ENCODE data around the gene NSMCE3. TPM values are rescaled to one million over a fixed set of nuclear protein-coding genes. Genes with fewer than 3 reads are reported as not detected.

The NSMCE3 gene
- polyA plus RNA-seq, 1 donor from 2014 or later, result 15.1 TPM

DNA sequence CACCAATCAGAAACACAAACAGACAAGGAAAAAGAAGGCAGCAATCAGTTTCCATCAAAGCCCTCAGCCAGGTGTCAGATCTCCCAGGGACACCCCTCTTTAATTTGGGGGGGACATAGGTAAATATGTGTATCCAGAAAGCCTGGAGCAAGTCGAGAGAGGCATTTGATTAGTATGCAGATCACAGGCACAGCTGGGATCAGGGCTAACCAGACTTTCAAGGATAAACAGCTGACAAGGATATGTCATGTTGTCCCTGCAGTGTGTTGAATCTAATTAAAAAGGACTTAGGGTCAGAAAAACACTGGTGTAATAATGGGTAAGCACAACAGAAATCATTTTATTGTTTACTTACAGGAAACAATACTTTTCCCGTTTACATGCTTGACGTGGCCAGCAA lies 30.2 kb downstream of the NSMCE3 start:
- Histone ChIP-seq H3F3A (ENCODE audit: insufficient read depth, low read length, poor library complexity, severe bottlenecking) (no peaks in the 10 kb centered on the region), H3K9me3 (ENCODE audit: low read length) (peaks cover 4% of the 10 kb centered on the region), H3K9ac (ENCODE audit: low read length) (no peak overlapping the region), H3K27me3 (ENCODE audit: insufficient read depth, low read depth, low read length) (no peaks in the 10 kb centered on the region), H3K4me2 (ENCODE audit: low read length) (no peak overlapping the region), H2AFZ (ENCODE audit: low read depth, low read length) (no peak overlapping the region), H3K27ac (ENCODE audit: low read length) (no peak overlapping the region), H3K36me3 (ENCODE audit: insufficient read depth, low read length) (no peaks in the 10 kb centered on the region), H3K9me2 (ENCODE audit: insufficient read depth, low read length) (no peaks in the 10 kb centered on the region), H4K20me1 (ENCODE audit: insufficient read depth) (no peaks in the 10 kb centered on the region), H3K79me2 (replicated peaks; ENCODE audit: insufficient read depth, low read length) (no peaks in the 10 kb centered on the region), H3K4me3 (ENCODE audit: low read length) (no peak overlapping the region)
- TF ChIP-seq TAF1 (IDR thresholded peaks at IDR 0.05; ENCODE audit: low read depth) (no peak), RAD21 (conservative IDR thresholded peaks at IDR 0.05) (no peak)

DNA sequence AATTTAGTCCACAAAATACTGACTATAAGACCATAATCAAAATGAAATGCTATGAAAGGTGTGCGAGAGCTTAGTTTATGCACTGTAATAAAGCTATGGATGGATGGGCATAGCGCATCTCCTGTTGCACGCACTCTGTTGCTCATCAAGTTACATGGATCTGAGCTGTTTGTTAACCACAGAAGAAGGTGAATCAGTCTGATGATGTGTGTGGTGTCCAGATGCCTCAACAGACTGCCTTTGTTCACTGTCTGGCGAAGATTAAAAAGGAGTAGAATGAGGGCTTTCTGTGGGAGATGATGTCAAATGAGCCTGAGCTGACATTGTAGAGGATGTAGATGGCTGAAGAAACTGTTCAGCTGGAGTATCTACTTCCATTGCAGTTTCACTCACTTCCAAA lies 36.1 kb downstream of the NSMCE3 start:
- no peaks in the 10 kb centered on the region for H3K79me2 ChIP-seq (replicated peaks; ENCODE audit: insufficient read depth, low read length)
- no peaks in the 10 kb centered on the region for H4K20me1 ChIP-seq (ENCODE audit: insufficient read depth)
- no peak overlapping the region for H3K9ac ChIP-seq (ENCODE audit: low read length)
- peaks cover 4% of the 10 kb centered on the region for H3K9me3 ChIP-seq (ENCODE audit: low read length)
- H3K9me2 ChIP-seq (ENCODE audit: insufficient read depth, low read length), result no peaks in the 10 kb centered on the region
- no peaks in the 10 kb centered on the region for H3F3A ChIP-seq (ENCODE audit: insufficient read depth, low read length, poor library complexity, severe bottlenecking)
- no peak overlapping the region for H2AFZ ChIP-seq (ENCODE audit: low read depth, low read length)
- no peak for TF ChIP-seq EP300 (conservative IDR thresholded peaks at IDR 0.05; ENCODE audit: poor library complexity, severe bottlenecking)
- TF ChIP-seq TAF1 (IDR thresholded peaks at IDR 0.05; ENCODE audit: low read depth), result no peak
- TF ChIP-seq EZH2 (IDR thresholded peaks at IDR 0.05; ENCODE audit: borderline replicate concordance, insufficient read depth, low read length, poor library complexity, severe bottlenecking), result no peak
- no peak for TF ChIP-seq RAD21 (conservative IDR thresholded peaks at IDR 0.05)
- TF ChIP-seq, protein P1, sequence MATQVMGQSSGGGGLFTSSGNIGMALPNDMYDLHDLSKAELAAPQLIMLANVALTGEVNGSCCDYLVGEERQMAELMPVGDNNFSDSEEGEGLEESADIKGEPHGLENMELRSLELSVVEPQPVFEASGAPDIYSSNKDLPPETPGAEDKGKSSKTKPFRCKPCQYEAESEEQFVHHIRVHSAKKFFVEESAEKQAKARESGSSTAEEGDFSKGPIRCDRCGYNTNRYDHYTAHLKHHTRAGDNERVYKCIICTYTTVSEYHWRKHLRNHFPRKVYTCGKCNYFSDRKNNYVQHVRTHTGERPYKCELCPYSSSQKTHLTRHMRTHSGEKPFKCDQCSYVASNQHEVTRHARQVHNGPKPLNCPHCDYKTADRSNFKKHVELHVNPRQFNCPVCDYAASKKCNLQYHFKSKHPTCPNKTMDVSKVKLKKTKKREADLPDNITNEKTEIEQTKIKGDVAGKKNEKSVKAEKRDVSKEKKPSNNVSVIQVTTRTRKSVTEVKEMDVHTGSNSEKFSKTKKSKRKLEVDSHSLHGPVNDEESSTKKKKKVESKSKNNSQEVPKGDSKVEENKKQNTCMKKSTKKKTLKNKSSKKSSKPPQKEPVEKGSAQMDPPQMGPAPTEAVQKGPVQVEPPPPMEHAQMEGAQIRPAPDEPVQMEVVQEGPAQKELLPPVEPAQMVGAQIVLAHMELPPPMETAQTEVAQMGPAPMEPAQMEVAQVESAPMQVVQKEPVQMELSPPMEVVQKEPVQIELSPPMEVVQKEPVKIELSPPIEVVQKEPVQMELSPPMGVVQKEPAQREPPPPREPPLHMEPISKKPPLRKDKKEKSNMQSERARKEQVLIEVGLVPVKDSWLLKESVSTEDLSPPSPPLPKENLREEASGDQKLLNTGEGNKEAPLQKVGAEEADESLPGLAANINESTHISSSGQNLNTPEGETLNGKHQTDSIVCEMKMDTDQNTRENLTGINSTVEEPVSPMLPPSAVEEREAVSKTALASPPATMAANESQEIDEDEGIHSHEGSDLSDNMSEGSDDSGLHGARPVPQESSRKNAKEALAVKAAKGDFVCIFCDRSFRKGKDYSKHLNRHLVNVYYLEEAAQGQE (IDR thresholded peaks at IDR 0.05; ENCODE audit: borderline replicate concordance), result no peak
- no peak overlapping the region for H3K27ac ChIP-seq (ENCODE audit: low read length)
- H3K4me2 ChIP-seq (ENCODE audit: low read length), result no peak overlapping the region
- no peak overlapping the region for H3K4me3 ChIP-seq (ENCODE audit: low read length)
- H3K36me3 ChIP-seq (ENCODE audit: insufficient read depth, low read length), result no peaks in the 10 kb centered on the region
- H3K27me3 ChIP-seq (ENCODE audit: insufficient read depth, low read depth, low read length), result no peaks in the 10 kb centered on the region

DNA sequence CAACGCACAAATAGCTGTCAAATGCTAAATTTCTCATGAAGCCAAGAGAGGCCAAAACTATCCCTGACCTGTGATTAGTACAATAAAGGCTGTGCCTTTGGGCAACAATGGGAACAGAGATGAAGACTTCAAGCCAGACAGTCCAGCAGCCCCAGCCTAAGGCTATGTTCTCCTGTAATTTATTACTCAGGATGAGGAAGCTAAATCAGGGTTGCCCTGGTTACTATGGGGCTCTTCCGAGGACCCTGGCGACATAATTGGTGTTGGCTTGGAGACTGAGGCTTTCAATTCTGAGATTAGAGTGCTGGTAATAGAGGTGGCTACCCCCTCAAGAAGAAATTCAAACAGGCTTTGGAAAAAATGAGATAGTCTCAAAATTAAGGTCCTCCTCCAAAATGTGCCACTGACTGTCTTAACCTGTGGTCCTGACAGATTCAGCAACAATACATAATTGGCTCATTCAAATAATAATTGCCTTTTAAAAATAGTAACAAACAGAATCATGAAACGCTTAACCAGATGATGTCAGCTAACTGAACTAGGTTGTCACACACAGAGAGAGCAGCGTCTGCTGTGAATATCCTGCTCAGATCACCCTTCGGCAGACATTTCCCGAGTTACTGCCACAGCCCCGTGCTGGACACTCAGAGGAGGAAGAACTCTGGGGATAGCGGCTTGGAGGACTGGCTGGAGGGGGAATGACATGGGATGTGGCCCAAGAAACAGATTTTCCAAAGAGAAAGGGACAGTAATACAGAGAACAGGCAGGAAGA lies 43.0 kb downstream of the NSMCE3 start:
- TF ChIP-seq EP300 (conservative IDR thresholded peaks at IDR 0.05; ENCODE audit: poor library complexity, severe bottlenecking) (no peak), POLR2AphosphoS5 (IDR thresholded peaks at IDR 0.05) (no peak), EZH2 (IDR thresholded peaks at IDR 0.05; ENCODE audit: borderline replicate concordance, insufficient read depth, low read length, poor library complexity, severe bottlenecking) (no peak)
- TF ChIP-seq, protein P1 (IDR thresholded peaks at IDR 0.05; ENCODE audit: borderline replicate concordance), result peak; percentile 27
- Histone ChIP-seq H3K36me3 (ENCODE audit: insufficient read depth, low read length) (no peaks in the 10 kb centered on the region), H3K27me3 (ENCODE audit: insufficient read depth, low read depth, low read length) (no peaks in the 10 kb centered on the region), H3K4me2 (ENCODE audit: low read length) (no peak overlapping the region), H3K4me3 (ENCODE audit: low read length) (peak overlapping the region; percentile 3), H3K79me2 (replicated peaks; ENCODE audit: insufficient read depth, low read length) (no peaks in the 10 kb centered on the region), H3K9me2 (ENCODE audit: insufficient read depth, low read length) (no peaks in the 10 kb centered on the region), H3F3A (ENCODE audit: insufficient read depth, low read length, poor library complexity, severe bottlenecking) (no peaks in the 10 kb centered on the region), H2AFZ (ENCODE audit: low read depth, low read length) (no peak overlapping the region), H3K27ac (ENCODE audit: low read length) (peak overlapping the region; percentile 75), H3K9me3 (ENCODE audit: low read length) (no peaks in the 10 kb centered on the region), H3K9ac (ENCODE audit: low read length) (peak overlapping the region; percentile 44), H4K20me1 (ENCODE audit: insufficient read depth) (no peaks in the 10 kb centered on the region)
